NCI-H82 treated with DMSO at 0.1 percent for 48 hours (cell line): Measurements from ENCODE around the gene TDRD1.

Source experiments
- DNase-seq: peaks from one replicate; lab custom pipeline; 2025; ENCODE audit not compliant: unreplicated experiment; lab: John Stamatoyannopoulos, UW

TDRD1 gene

DNA sequence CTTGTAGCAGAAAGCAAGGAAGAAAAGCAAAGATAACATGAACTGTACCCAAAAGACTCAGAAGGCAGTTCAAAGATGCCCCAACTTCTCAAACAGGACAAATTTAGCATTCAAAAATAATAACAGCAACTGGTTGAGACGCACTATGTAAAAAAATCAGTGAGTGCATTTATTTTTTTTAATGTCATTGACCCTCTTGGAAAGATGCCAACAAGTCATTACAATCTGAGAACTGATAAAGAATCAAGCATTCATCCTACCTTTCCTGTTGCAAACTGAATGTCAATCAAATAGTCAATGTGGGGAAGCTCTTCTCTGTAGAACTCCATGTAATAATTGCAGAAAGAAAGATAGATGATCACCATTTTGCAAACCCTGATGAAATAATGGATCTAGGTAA lies 3.5 kb upstream of the TDRD1 start:
- DNase-seq = no peak

DNA sequence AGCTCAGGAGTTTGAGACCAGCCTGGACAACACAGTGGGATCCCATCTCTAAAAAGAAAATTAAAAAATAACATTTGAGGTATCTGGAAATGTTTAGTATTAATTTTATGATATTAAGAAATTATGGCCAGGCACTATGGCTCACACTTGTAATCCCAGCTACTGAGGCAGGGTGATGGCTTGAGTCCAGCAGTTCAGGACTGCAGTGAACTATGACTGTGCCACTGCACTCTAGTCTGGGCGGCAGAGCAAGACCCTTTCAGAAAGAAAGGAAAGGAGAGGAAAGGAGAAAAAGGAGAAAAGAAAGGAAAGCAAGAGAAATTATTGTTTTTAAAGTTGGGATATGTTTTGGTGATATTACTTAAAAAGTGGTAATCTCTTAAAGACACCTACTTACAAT lies 2.6 kb upstream of the TDRD1 start:
- no peak for DNase-seq

- no peak for DNase-seq
Observed at GRCh38 chr10:114179747-114180146, 594 bp downstream of the TDRD1 start.

DNA sequence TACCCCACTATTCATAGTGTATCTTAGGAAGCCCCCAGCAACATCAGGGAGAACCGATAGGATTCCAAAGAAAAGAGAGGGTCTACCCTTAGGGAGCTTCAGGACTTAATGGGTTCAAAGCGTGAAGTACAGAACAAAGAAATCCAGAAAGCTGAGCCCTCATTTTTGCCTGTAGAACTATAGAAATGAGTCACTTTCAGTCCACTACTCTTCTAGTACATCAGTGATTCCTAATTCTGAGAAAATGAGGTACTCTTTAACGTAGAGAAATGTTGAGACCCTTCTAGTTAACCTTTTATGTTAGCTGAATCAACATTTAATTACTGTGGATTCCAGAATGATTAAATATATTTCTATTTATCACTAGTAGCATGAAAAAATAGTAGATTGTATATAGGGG lies 1.8 kb downstream of the TDRD1 start:
- DNase-seq = no peak

DNA sequence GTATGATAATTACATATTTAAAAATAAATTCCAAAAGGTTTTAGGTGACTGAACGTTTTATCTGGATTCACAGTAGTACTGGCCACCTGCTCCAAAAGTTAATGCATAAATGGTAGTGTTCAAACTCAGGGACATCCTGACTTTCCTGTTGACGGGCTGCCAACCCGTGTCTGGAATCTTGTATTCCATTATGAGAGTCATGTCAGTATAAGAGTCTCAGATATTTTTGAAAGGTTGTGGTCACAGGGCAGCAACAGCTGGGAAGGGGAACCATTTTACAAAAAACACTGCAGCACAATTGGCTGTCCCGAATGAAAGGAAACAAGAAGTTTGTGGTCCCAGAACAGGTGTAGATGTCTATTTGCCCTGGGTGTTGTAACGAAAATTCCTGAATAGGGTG lies 2.8 kb downstream of the TDRD1 start:
- no peak for DNase-seq

DNA sequence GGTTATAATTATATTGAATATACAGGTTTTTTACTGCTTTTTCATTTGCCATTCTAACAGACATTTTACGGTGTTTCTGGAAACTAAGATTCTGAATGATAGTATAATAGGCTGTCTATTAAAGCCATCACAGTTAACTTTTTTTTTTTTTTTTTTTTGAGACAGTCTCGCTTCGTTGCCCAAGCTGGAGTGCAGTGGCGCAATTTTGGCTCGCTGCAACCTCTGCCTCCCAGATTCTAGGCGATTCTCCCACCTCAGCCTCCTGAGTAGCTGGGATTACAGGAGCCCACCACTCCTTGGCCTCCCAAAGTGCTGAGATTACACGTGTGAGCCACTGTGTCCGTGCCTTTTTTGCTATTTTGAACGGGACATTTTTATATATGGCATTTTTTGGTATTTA lies 4.4 kb downstream of the TDRD1 start:
- no peak for DNase-seq

GRCh38 chr10:114184276-114184675 lies 5.1 kb downstream of the TDRD1 start:
- DNase-seq = no peak

- DNase-seq = no peak
Observed at GRCh38 chr10:114188001-114188400, 8.8 kb downstream of the TDRD1 start.

- DNase-seq = no peak
Observed at GRCh38 chr10:114188900-114189299, 9.7 kb downstream of the TDRD1 start.

GRCh38 chr10:114189700-114190099 lies 10.5 kb downstream of the TDRD1 start:
- DNase-seq = no peak

- no peak for DNase-seq
Observed at GRCh38 chr10:114195079-114195478, 15.9 kb downstream of the TDRD1 start.

DNA sequence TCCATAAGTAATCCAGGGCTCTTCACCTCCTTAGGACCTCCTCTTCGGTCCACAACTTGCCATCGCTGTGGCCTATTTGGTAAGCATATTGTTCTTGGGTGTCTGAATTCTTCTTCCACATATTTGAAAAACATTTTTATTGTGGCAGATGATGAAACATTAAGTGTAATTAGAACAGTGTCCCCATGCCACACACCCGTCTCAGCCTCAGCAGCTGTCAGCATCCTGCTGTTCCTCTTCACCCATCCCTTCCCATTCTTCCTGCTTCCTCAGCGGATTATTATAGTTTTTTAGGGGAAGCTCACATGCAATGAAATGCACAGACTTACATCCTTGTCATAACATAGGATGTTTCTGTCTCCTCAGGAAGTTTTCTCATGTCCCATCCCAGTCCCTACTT lies 20.1 kb downstream of the TDRD1 start:
- DNase-seq = no peak

DNA sequence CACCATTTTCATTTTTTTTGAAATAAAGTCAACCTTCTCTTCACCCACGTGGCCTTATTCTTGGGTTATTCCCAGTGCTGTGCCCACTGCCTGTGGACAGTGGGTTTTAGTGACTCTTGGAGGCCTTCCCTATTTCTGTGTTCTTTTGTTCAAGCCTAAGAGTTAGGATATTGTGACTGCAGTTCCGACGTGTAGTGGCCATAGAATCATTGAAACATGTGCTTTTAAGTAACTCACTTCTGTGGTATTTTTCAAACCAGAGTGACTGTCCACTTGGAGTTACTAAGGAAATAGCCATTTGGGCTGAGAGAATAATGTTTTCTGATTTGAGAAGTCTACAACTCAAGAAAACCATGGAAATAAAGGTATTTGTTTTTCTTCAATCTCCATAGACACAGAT lies 23.7 kb downstream of the TDRD1 start:
- no peak for DNase-seq

- DNase-seq = no peak
Observed at GRCh38 chr10:114206902-114207301, 27.7 kb downstream of the TDRD1 start.

DNA sequence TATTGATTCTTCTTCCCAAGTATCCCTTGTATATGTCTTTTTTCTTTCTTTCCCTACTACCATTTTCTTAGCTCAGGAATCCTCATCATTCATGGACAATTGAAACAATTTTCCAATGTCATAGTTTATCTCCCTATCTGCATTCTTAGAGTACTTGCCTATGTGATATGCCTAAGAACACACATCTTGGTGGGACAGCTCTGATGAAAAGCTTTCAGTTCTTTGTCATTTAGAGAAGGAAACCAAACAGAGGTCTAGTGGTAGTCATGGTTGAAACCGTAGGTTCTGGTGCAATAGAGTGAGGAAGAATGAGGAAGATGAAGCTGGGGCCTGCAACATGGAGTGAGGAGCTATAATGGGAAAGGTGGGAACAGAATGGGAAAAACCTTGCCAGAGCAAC lies 28.2 kb downstream of the TDRD1 start:
- DNase-seq = no peak

GRCh38 chr10:114208351-114208750 lies 29.2 kb downstream of the TDRD1 start:
- no peak for DNase-seq

DNA sequence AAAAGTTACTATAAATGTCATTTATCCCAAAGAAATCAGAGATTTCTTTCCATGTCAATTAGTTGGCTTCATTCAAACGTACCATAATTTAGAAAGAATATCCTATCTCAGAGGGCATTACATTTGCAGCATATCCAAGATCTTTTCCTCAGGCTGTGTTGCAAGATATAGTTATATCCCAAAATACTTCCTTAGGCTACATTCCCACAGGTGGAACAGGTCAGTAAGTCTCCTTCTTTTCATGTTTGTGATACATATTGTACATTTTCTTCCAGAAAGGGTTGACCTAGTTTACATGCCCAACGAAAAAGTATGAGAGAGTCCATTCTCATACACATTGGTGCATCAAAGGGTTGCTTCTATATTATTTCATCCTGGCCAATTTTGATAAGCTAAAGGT lies 33.0 kb downstream of the TDRD1 start:
- no peak for DNase-seq

- no peak for DNase-seq
Observed at GRCh38 chr10:114215033-114215432, 35.9 kb downstream of the TDRD1 start.

- no peak for DNase-seq
Observed at GRCh38 chr10:114220281-114220680, 41.1 kb downstream of the TDRD1 start.

GRCh38 chr10:114221235-114221634 lies 42.1 kb downstream of the TDRD1 start:
- DNase-seq = no peak

DNA sequence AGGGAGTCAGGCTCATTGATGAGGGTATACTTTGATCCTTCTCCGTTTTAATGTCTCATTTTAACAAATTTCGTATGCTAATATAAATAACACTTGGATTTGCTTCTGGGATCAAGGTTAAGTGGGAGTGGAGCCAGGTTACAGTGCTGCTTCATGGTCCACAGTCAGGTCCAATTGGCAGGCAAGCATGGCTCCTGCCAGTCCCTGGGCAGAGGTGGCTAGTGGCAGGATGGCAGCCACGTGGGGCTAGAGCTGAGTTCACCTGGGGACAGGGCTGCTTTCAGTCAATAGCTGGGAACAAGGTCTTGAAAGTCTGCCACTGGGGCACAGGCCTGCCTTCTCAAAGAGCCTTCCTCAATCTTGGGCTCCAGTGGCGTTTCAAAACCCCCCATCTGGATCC lies 43.9 kb downstream of the TDRD1 start:
- DNase-seq = no peak

GRCh38 chr10:114228156-114228555 lies 49.0 kb downstream of the TDRD1 start:
- DNase-seq = no peak

GRCh38 chr10:114232561-114233176 lies 53.5 kb downstream of the TDRD1 start:
- DNase-seq = no peak

DNA sequence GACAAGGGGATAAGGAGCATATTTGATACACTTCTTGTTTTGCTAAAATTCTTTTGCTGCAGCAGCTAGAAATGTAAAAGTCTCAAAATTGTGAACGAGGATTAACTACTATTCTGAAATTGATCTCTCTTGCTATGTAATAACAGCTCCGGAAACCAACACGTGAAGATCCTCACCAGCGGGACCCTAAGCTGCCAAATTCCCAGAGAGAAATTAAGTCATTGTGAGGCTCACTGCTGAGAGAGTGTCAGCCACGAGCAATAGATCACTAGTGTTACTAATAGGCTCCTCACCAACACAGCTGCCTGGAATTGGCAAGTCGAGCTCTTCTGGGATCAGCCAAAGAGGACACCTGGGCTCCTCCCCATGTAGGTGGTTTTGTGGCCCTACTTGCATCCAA lies 54.3 kb downstream of the TDRD1 start:
- no peak for DNase-seq
